Caco-2 (cell line): ENCODE results near the gene ATG7. TPM values are rescaled to one million over a fixed set of nuclear protein-coding genes. Genes with fewer than 3 reads are reported as not detected.

Experiments used
- BruUV-seq: library from RNA; stranded (reverse); fragments of 400-500 nt; replicated peaks from 2 replicates; lab custom pipeline; 2021; lab: Mats Ljungman, UMichigan
- CTCF ChIA-PET: fragments of 300-600 bp; sonication (Branson Sonifier 250); formaldehyde crosslinking; loops from one replicate; lab custom pipeline; 2022; ENCODE audit warnings: antibody characterized with exemption; lab: Charles Lee
- POLR2A ChIA-PET: fragments of 300-600 bp; sonication (Branson Sonifier 250); formaldehyde crosslinking; loops from one replicate; lab custom pipeline; 2022; ENCODE audit warnings: antibody characterized with exemption; lab: Charles Lee
- DNase-seq, 2 experiments: peaks; one replicate each; pipeline versions ENCODE4 v3.0.0 to v3.0.0-alpha.2; 2020 to 2022
- H3K27me3 ChIP-seq: replicated peaks from 2 replicates; pipeline ENCODE4 v1.6.0; 2011; ENCODE audit warnings: low read length; ENCODE audit not compliant: control insufficient read depth, insufficient read depth
- H3K36me3 ChIP-seq: 2 replicates; pipeline ENCODE4 v1.5.1; 2011; ENCODE audit warnings: low read length; ENCODE audit not compliant: control insufficient read depth, insufficient read depth
- H3K4me1 ChIP-seq: fragments of 250-450 bp; sonication (Bioruptor Pico); 2 replicates; pipeline ENCODE4 v1.5.1; 2020; ENCODE audit warnings: mild to moderate bottlenecking
- H3K4me3 ChIP-seq: 2 replicates; pipeline ENCODE4 v1.5.1; 2011; ENCODE audit warnings: low read depth, mild to moderate bottlenecking, control low read depth, low read length
- H3K9me3 ChIP-seq: fragments of 250-450 bp; sonication (Bioruptor Pico); 2 replicates; pipeline ENCODE4 v1.5.1; 2020; ENCODE audit warnings: mild to moderate bottlenecking, moderate library complexity
- H3K27ac Mint-ChIP-seq: one replicate; pipeline ENCODE4 v1.8.0; 2022; ENCODE audit warnings: mixed read lengths; ENCODE audit not compliant: unreplicated experiment
- H3K27me3 Mint-ChIP-seq: one replicate; pipeline ENCODE4 v1.8.0; 2022; ENCODE audit warnings: mixed read lengths; ENCODE audit not compliant: insufficient read depth, unreplicated experiment
- H3K36me3 Mint-ChIP-seq: one replicate; pipeline ENCODE4 v1.8.0; 2022; ENCODE audit warnings: mild to moderate bottlenecking, mixed read lengths; ENCODE audit not compliant: insufficient read depth, unreplicated experiment
- H3K4me1 Mint-ChIP-seq: one replicate; pipeline ENCODE4 v1.8.0; 2022; ENCODE audit warnings: low read depth, mixed read lengths; ENCODE audit not compliant: unreplicated experiment
- H3K4me3 Mint-ChIP-seq: one replicate; pipeline ENCODE4 v1.8.0; 2022; ENCODE audit warnings: mild to moderate bottlenecking, moderate library complexity, mixed read lengths; ENCODE audit not compliant: unreplicated experiment
- H3K9me3 Mint-ChIP-seq: one replicate; pipeline ENCODE4 v1.8.0; 2022; ENCODE audit warnings: mixed read lengths; ENCODE audit not compliant: unreplicated experiment
- CTCF ChIP-seq, 2 experiments: fragments of 200-600 bp in 1 of 2; IDR thresholded peaks; 1 replicate in 1 of 2; 2 replicates in 1 of 2; pipeline versions ENCODE4 v1.5.1 to v1.8.0; 2011 to 2022; ENCODE audit warnings: antibody characterized with exemption in 1 of 2, control low read depth in 1 of 2, inconsistent platforms in 1 of 2, low read depth in 1 of 2, low read length in 1 of 2, mild to moderate bottlenecking in 1 of 2, moderate library complexity in 1 of 2; ENCODE audit not compliant: insufficient read depth in 1 of 2, severe bottlenecking in 1 of 2, unreplicated experiment in 1 of 2
- intact Hi-C: fragments of 100-400 bp; cut with micrococcal nuclease; formaldehyde crosslinking; loops from one replicate; pipeline ENCODE4 v1.10.0; 2022; ENCODE audit not compliant: unreplicated experiment
- total RNA-seq: library from RNA; stranded (reverse); gene quantifications from 2 replicates; pipeline ENCODE4 v1.2.3, GENCODE V29; 2022

Gene ATG7
- total RNA-seq, 1 experiment from 2014 or later, result 24.4 TPM

- CTCF ChIA-PET, result no interaction called here
- POLR2A ChIA-PET, result no interaction called here
- no peaks in the 10 kb centered on the region for H3K27me3 Mint-ChIP-seq
- intact Hi-C loops, result no loop called here
- Histone ChIP-seq H3K4me1 (no peaks in the 10 kb centered on the region), H3K36me3 (peaks cover 1% of the 10 kb centered on the region; the same call in 1 of the 2 replicates), H3K9me3 (no peaks in the 10 kb centered on the region), H3K27me3 (no peaks in the 10 kb centered on the region), H3K4me3 (no peak overlapping the region)
- no peaks in the 10 kb centered on the region for H3K9me3 Mint-ChIP-seq
- H3K4me3 Mint-ChIP-seq, result no peak overlapping the region
- DNase-seq, result no peak
- no peak for TF ChIP-seq CTCF (IDR thresholded peaks at IDR 0.05; ENCODE audit: insufficient read depth in 1 of 2, low read depth in 1 of 2, low read length in 1 of 2, severe bottlenecking in 1 of 2, unreplicated experiment in 1 of 2)
- H3K27ac Mint-ChIP-seq, result no peak overlapping the region
- peaks cover 74% of the 10 kb centered on the region for H3K36me3 Mint-ChIP-seq
- no peaks in the 10 kb centered on the region for H3K4me1 Mint-ChIP-seq
- no TSS peak for BruUV-seq
These were observed 282.0 kb downstream of the ATG7 start for GRCh38 chr3:11554236-11554610.

- TF ChIP-seq CTCF (IDR thresholded peaks at IDR 0.05; ENCODE audit: insufficient read depth in 1 of 2, low read depth in 1 of 2, low read length in 1 of 2, severe bottlenecking in 1 of 2, unreplicated experiment in 1 of 2), result no peak
- no peaks in the 10 kb centered on the region for H3K4me1 ChIP-seq
- no peak for DNase-seq
- Mint-ChIP-seq H3K4me1 (no peaks in the 10 kb centered on the region), H3K36me3 (peaks cover 71% of the 10 kb centered on the region), H3K27ac (no peak overlapping the region), H3K27me3 (no peaks in the 10 kb centered on the region), H3K4me3 (no peak overlapping the region), H3K9me3 (no peaks in the 10 kb centered on the region)
- intact Hi-C loops, result no loop called here
- BruUV-seq, result no TSS peak
- H3K9me3 ChIP-seq, result no peaks in the 10 kb centered on the region
- no peaks in the 10 kb centered on the region for H3K27me3 ChIP-seq
- POLR2A ChIA-PET, result no interaction called here
- no peak overlapping the region for H3K4me3 ChIP-seq
- peaks cover 1% of the 10 kb centered on the region; the same call in 1 of the 2 replicates for H3K36me3 ChIP-seq
- CTCF ChIA-PET, result no interaction called here
These were observed 282.5 kb downstream of the ATG7 start for GRCh38 chr3:11554666-11555065.

- Mint-ChIP-seq H3K27ac (no peak overlapping the region), H3K4me3 (no peak overlapping the region), H3K27me3 (no peaks in the 10 kb centered on the region), H3K4me1 (no peaks in the 10 kb centered on the region), H3K36me3 (peaks cover 73% of the 10 kb centered on the region), H3K9me3 (no peaks in the 10 kb centered on the region)
- Histone ChIP-seq H3K4me1 (no peaks in the 10 kb centered on the region), H3K4me3 (no peak overlapping the region), H3K27me3 (no peaks in the 10 kb centered on the region), H3K9me3 (no peaks in the 10 kb centered on the region), H3K36me3 (peaks cover 1% of the 10 kb centered on the region; the same call in 1 of the 2 replicates)
- CTCF ChIA-PET, result no interaction called here
- BruUV-seq, result no TSS peak
- POLR2A ChIA-PET, result no interaction called here
- DNase-seq, result no peak
- TF ChIP-seq CTCF (IDR thresholded peaks at IDR 0.05; ENCODE audit: insufficient read depth in 1 of 2, low read depth in 1 of 2, low read length in 1 of 2, severe bottlenecking in 1 of 2, unreplicated experiment in 1 of 2), result no peak
- intact Hi-C loops, result no loop called here
These were observed 283.1 kb downstream of the ATG7 start for GRCh38 chr3:11555211-11555782.
